ENCODE data around the gene TNFRSF21.

TNFRSF21 gene

DNA sequence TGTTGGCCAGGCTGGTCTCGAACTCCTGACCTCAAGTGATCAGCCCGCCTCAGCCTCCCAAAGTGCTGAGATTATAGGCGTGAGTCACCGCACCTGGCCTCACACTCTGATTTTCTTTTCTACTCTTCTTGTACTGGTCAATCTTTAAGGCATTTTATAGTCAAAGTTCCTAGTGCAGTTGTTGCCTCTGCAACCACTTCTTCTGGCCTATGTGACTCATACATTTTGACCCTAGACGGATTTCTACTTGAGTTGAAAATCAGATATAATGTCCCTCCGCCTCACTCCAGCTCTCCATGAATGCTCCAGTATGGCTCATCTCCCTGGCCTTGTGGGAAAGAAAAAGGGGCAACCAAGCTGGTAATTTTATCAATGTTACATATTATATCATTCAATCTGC is 42.4 kb downstream of the TNFRSF21 start:
- H3K4me1 ChIP-seq (ENCODE audit: insufficient read depth, low read length): no peaks in the 10 kb centered on the region
- H3K9me3 ChIP-seq (ENCODE audit: low read length): no peaks in the 10 kb centered on the region
- H3K4me3 ChIP-seq (ENCODE audit: low read length): no peak overlapping the region
- H3K36me3 ChIP-seq (ENCODE audit: insufficient read depth, low read length): peaks cover 2% of the 10 kb centered on the region
- no peak overlapping the region for H2AFZ ChIP-seq (ENCODE audit: low read depth, low read length)
- no peaks in the 10 kb centered on the region for H3K27me3 ChIP-seq (ENCODE audit: insufficient read depth, low read length)

DNA sequence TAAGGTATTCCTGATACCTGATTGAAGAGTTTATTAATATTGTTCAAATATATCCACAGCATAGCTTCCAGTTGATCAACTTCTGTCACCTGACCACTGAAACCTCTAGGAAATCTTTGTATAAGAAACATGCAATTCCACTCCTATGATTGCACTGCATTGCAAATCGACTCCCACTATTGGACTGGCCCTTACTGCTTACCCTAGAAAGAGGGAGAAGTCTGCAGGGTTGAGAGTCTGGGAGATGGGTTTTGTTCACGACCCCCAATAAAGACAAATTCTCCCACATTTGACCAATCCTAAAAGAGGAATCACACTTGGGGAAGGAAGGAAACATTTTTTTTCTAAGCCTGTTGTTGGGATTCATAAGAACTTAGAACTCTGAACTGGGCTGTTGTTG is 43.7 kb downstream of the TNFRSF21 start:
- H3K9me3 ChIP-seq (ENCODE audit: low read length): no peaks in the 10 kb centered on the region
- peaks cover 2% of the 10 kb centered on the region for H3K36me3 ChIP-seq (ENCODE audit: insufficient read depth, low read length)
- H3K27me3 ChIP-seq (ENCODE audit: insufficient read depth, low read length): no peaks in the 10 kb centered on the region
- no peak overlapping the region for H2AFZ ChIP-seq (ENCODE audit: low read depth, low read length)
- H3K4me3 ChIP-seq (ENCODE audit: low read length): no peak overlapping the region
- H3K4me1 ChIP-seq (ENCODE audit: insufficient read depth, low read length): no peaks in the 10 kb centered on the region

DNA sequence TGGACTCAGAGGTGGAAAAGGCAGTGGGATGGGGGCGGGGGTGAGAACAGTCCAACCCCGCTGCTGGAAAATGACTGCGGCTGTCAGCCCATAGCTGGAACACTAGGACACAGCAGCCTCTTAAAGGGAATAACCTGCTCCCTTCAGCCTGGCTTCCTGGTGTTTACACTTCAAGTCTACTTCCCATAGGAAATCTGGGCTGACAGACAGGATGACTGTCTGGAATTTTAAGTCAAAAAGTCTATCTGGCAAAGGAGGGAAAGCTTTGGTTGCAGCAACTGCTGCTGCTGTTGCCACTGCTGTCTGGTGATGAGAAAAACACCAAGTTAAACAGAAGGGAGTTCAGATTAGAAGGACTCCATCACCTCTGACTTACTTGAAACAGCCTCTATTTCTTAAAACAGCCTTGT is 44.9 kb downstream of the TNFRSF21 start:
- H3K4me3 ChIP-seq (ENCODE audit: low read length): no peak overlapping the region
- no peaks in the 10 kb centered on the region for H3K27me3 ChIP-seq (ENCODE audit: insufficient read depth, low read length)
- H3K4me1 ChIP-seq (ENCODE audit: insufficient read depth, low read length): no peaks in the 10 kb centered on the region
- H3K9me3 ChIP-seq (ENCODE audit: low read length): no peaks in the 10 kb centered on the region
- H3K36me3 ChIP-seq (ENCODE audit: insufficient read depth, low read length): peaks cover 2% of the 10 kb centered on the region
- no peak overlapping the region for H2AFZ ChIP-seq (ENCODE audit: low read depth, low read length)

DNA sequence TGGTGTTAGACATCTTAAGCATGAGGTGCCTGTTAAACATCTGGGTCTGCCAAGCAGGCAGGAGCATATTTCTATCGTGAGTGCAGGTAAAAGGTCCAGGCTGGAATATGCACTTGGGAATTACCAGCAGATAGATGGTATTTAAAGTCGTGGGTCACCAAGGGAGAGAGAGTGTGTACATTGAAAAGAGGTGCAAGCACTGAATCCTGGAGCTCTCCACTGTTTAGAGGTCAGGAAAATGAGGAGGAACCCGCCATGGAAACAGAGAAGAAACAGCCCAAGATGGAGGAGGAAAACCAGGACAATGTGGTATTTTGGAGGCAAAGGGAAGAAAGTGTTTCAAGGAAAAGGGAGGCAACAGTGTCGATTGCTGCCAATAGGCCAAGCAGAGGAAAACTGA is 46.4 kb downstream of the TNFRSF21 start:
- Histone ChIP-seq H2AFZ (ENCODE audit: low read depth, low read length) (no peak overlapping the region), H3K4me1 (ENCODE audit: insufficient read depth, low read length) (no peaks in the 10 kb centered on the region)

GRCh38 chr6:47262231-47262630 is 47.5 kb downstream of the TNFRSF21 start:
- H3K4me1 ChIP-seq (ENCODE audit: insufficient read depth, low read length): no peaks in the 10 kb centered on the region
- no peaks in the 10 kb centered on the region for H3K36me3 ChIP-seq (ENCODE audit: insufficient read depth, low read length)
- H3K4me3 ChIP-seq (ENCODE audit: low read length): no peak overlapping the region
- H3K27me3 ChIP-seq (ENCODE audit: insufficient read depth, low read length): no peaks in the 10 kb centered on the region
- no peak overlapping the region for H2AFZ ChIP-seq (ENCODE audit: low read depth, low read length)
- no peaks in the 10 kb centered on the region for H3K9me3 ChIP-seq (ENCODE audit: low read length)

More for the DNA sequence above, 46.4 kb downstream of the TNFRSF21 start:
- Histone ChIP-seq H3K9me3 (ENCODE audit: low read length) (no peaks in the 10 kb centered on the region), H3K36me3 (ENCODE audit: insufficient read depth, low read length) (peaks cover 2% of the 10 kb centered on the region), H3K4me3 (ENCODE audit: low read length) (no peak overlapping the region), H3K27me3 (ENCODE audit: insufficient read depth, low read length) (no peaks in the 10 kb centered on the region)

- H3K4me3 ChIP-seq (ENCODE audit: low read length): no peak overlapping the region
- H3K4me1 ChIP-seq (ENCODE audit: insufficient read depth, low read length): no peaks in the 10 kb centered on the region
- no peak overlapping the region for H2AFZ ChIP-seq (ENCODE audit: low read depth, low read length)
- H3K9me3 ChIP-seq (ENCODE audit: low read length): no peaks in the 10 kb centered on the region
- H3K36me3 ChIP-seq (ENCODE audit: insufficient read depth, low read length): no peaks in the 10 kb centered on the region
- H3K27me3 ChIP-seq (ENCODE audit: insufficient read depth, low read length): no peaks in the 10 kb centered on the region
Observed at GRCh38 chr6:47261191-47261590, 48.5 kb downstream of the TNFRSF21 start.

GRCh38 chr6:47260021-47260420 is 49.7 kb downstream of the TNFRSF21 start:
- no peak overlapping the region for H3K4me3 ChIP-seq (ENCODE audit: low read length)
- H3K27me3 ChIP-seq (ENCODE audit: insufficient read depth, low read length): no peaks in the 10 kb centered on the region
- no peaks in the 10 kb centered on the region for H3K9me3 ChIP-seq (ENCODE audit: low read length)
- H2AFZ ChIP-seq (ENCODE audit: low read depth, low read length): no peak overlapping the region
- H3K36me3 ChIP-seq (ENCODE audit: insufficient read depth, low read length): peaks cover under 1% of the 10 kb centered on the region
- H3K4me1 ChIP-seq (ENCODE audit: insufficient read depth, low read length): no peaks in the 10 kb centered on the region

DNA sequence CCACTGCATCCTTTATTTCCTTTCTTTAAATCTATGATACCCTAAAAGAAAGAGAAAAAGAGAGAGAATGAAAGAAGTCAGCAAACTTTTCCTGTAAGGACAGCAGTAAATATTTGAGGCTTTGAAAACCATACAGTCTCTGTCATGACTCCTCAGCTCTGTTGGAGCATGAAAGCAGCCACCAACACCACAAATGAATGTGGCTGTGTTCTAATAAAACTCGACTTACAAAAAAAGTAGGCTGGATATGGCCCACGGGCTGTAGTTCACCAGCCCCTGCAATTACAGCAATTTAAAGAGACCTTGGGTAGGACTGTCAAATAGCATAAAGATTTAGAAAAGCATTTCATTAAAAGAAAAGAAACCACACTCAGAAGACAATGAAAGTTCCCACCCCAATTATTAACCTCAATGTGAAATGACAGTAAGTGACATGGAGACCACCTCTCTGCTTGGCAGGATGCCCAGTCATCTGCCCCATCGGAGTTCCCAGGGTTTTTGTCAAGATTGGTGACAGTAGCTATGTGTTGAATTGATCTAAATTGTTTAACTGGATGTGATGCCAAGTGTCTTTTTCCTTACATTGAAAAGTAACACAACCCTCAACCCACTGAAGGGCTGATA is 50.9 kb downstream of the TNFRSF21 start:
- Histone ChIP-seq H3K4me1 (ENCODE audit: insufficient read depth, low read length) (no peaks in the 10 kb centered on the region), H3K9me3 (ENCODE audit: low read length) (no peaks in the 10 kb centered on the region), H3K36me3 (ENCODE audit: insufficient read depth, low read length) (peaks cover 3% of the 10 kb centered on the region), H3K4me3 (ENCODE audit: low read length) (no peak overlapping the region), H3K27me3 (ENCODE audit: insufficient read depth, low read length) (no peaks in the 10 kb centered on the region), H2AFZ (ENCODE audit: low read depth, low read length) (no peak overlapping the region)

DNA sequence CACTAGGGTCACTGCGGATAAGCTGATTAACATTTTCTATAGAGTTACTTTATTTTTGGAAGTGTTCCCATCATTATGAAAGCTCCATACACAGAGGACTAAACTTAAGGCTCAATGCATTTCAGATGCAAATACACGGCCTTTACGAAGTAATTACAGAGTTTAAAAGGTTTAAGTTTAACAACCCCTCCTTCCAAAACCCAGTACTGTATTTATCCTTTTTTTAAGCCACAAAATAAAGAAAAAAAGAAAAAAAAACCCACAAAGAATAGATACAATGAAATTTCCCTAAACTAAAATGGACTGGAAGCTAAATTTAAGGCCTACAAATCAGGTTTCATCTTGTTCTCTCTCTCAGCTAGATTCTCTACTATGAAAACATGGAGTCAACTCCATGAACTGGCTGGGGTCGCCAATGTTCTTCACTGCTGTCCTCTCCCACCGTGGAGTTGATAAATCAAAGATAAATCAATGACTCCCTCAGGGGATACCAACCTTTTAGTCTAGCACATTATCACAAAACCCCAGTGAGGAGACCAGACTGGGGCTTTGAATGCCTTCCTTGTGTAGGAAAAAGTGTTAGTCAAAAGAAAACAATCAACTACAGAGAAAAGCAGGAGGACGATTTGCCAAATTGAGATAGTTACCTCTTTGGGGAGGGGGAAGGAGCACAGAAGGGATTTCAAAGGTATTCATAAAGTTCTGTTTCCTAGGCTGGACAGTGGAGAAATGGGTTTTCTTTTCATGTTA is 52.5 kb downstream of the TNFRSF21 start:
- Histone ChIP-seq H2AFZ (ENCODE audit: low read depth, low read length) (no peak overlapping the region), H3K4me1 (ENCODE audit: insufficient read depth, low read length) (no peaks in the 10 kb centered on the region), H3K36me3 (ENCODE audit: insufficient read depth, low read length) (peaks cover 5% of the 10 kb centered on the region), H3K9me3 (ENCODE audit: low read length) (no peaks in the 10 kb centered on the region), H3K4me3 (ENCODE audit: low read length) (no peak overlapping the region), H3K27me3 (ENCODE audit: insufficient read depth, low read length) (no peaks in the 10 kb centered on the region)

GRCh38 chr6:47256361-47256760 is 53.3 kb downstream of the TNFRSF21 start:
- no peak overlapping the region for H3K4me3 ChIP-seq (ENCODE audit: low read length)
- peaks cover 5% of the 10 kb centered on the region for H3K36me3 ChIP-seq (ENCODE audit: insufficient read depth, low read length)
- H3K27me3 ChIP-seq (ENCODE audit: insufficient read depth, low read length): no peaks in the 10 kb centered on the region
- H2AFZ ChIP-seq (ENCODE audit: low read depth, low read length): no peak overlapping the region
- H3K4me1 ChIP-seq (ENCODE audit: insufficient read depth, low read length): no peaks in the 10 kb centered on the region
- no peaks in the 10 kb centered on the region for H3K9me3 ChIP-seq (ENCODE audit: low read length)

DNA sequence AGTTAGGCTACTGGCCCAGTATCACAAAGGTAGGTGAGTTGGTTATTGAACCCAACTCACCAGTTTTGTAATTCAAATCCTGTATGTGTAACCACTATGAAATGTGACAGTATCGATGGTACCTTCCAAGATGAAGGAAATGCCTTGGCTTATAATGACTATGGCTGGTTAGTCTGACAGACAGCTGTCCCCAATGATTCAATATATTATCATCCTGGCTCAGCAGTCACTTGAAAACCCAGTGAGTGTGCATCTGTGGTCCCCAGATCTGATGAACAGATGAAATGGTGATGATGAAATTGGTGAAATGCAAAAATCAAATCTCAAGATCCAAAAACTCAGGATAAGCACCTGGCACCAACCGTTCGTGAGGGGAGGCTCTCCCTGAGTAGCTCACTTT is 54.8 kb downstream of the TNFRSF21 start:
- no peak overlapping the region for H2AFZ ChIP-seq (ENCODE audit: low read depth, low read length)
- H3K9me3 ChIP-seq (ENCODE audit: low read length): no peaks in the 10 kb centered on the region
- no peak overlapping the region for H3K4me3 ChIP-seq (ENCODE audit: low read length)
- H3K4me1 ChIP-seq (ENCODE audit: insufficient read depth, low read length): no peaks in the 10 kb centered on the region
- H3K27me3 ChIP-seq (ENCODE audit: insufficient read depth, low read length): no peaks in the 10 kb centered on the region
- H3K36me3 ChIP-seq (ENCODE audit: insufficient read depth, low read length): peaks cover 5% of the 10 kb centered on the region

- Histone ChIP-seq H3K4me3 (ENCODE audit: low read length) (no peak overlapping the region), H3K9me3 (ENCODE audit: low read length) (no peaks in the 10 kb centered on the region), H3K4me1 (ENCODE audit: insufficient read depth, low read length) (no peaks in the 10 kb centered on the region), H2AFZ (ENCODE audit: low read depth, low read length) (no peak overlapping the region), H3K36me3 (ENCODE audit: insufficient read depth, low read length) (peaks cover 5% of the 10 kb centered on the region), H3K27me3 (ENCODE audit: insufficient read depth, low read length) (no peaks in the 10 kb centered on the region)
Observed at GRCh38 chr6:47254051-47254450, 55.7 kb downstream of the TNFRSF21 start.

DNA sequence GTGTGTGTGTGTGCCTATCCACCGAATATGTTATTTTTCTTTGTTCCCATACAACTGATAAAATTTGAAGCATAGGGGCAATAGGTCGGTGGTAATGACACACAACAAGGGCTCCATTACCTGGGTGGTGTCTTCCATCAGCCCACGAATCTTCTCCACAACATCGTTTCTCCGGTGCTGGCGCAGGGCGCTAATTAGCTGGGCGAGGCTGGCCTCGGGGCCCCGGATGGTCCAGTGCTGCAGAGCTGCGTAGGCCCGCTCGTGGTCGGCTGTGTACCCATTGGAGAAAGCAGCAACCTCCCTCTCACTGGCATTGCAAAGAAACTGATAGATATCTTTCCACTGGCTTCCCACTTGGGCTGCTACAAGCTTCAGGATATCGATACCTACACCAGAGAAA is 56.6 kb downstream of the TNFRSF21 start:
- Histone ChIP-seq H3K36me3 (ENCODE audit: insufficient read depth, low read length) (peaks cover 5% of the 10 kb centered on the region), H3K4me3 (ENCODE audit: low read length) (no peak overlapping the region), H3K4me1 (ENCODE audit: insufficient read depth, low read length) (no peaks in the 10 kb centered on the region), H3K27me3 (ENCODE audit: insufficient read depth, low read length) (no peaks in the 10 kb centered on the region), H3K9me3 (ENCODE audit: low read length) (no peaks in the 10 kb centered on the region), H2AFZ (ENCODE audit: low read depth, low read length) (no peak overlapping the region)

- Histone ChIP-seq H3K36me3 (ENCODE audit: insufficient read depth, low read length) (peaks cover 5% of the 10 kb centered on the region), H3K4me1 (ENCODE audit: insufficient read depth, low read length) (peaks cover under 1% of the 10 kb centered on the region), H3K4me3 (ENCODE audit: low read length) (no peak overlapping the region), H3K27me3 (ENCODE audit: insufficient read depth, low read length) (no peaks in the 10 kb centered on the region), H2AFZ (ENCODE audit: low read depth, low read length) (no peak overlapping the region), H3K9me3 (ENCODE audit: low read length) (no peaks in the 10 kb centered on the region)
Observed at GRCh38 chr6:47252633-47253032, 57.1 kb downstream of the TNFRSF21 start.

Measured in neuron (in vitro differentiated cells).